GM21390 (cell line): ENCODE results near the gene HBEGF.
A peak's percentile ranks its signal among the peaks of the same experiment; 100 is the strongest.
"Not testable (repeated sequence)": the region's sequence is repeated elsewhere in the genome, so short reads cannot be mapped to it uniquely, and the experiment has no call there.

Experiments used
- ATAC-seq: cut with Tn5 transposase; IDR thresholded peaks from one replicate; pipeline ENCODE4 v1.9.1; 2021; ENCODE audit not compliant: unreplicated experiment

The HBEGF gene

DNA sequence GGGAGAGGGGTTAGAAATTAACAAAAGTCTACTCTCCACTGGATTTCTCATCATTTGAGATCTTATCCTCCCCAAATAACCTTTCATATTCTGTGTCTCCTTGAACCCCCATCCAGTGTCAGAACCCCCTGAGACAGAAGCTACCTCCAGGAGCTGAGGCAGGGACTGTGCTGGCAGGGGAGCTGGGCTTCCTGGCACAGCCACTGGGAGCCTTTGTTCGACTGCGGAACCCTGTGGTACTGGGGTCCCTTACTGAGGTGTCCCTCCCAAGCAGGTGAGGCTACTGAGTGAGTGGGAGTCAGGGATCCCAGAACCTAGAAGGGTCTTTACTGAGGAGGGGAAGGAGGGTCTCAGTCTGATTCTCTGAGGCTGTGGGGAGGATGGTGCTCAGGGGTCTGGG, 15.5 kb upstream of the HBEGF start:
- ATAC-seq, result no peak

GRCh38 chr5:140360681-140361479, 14.5 kb upstream of the HBEGF start:
- no peak for ATAC-seq

DNA sequence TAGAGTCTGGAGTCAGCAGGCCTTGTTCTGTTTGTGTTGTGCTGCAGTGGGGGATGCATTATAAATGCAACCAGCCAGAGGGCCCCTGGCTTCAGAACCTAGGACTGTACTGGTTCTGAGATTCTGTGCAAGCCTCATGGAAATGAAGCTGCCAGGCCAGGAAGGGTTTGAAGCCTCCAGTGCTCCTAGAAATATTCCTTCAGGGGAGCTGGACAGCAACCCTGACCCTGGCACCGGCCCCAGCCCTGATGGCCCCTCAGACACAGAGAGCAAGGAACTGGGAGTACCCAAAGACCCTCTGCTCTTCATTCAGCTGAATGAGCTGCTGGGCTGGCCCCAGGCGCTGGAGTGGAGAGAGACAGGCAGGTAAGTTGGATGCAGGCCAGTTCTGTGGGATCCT, 13.7 kb upstream of the HBEGF start, which contains the start of gene SLC4A9:
Gene SLC4A9, plus strand, starts transcription at position 94 of the 400 bp plus-strand sequence. Its CDS starts 43 bp downstream, at position 137.
- no peak for ATAC-seq

DNA sequence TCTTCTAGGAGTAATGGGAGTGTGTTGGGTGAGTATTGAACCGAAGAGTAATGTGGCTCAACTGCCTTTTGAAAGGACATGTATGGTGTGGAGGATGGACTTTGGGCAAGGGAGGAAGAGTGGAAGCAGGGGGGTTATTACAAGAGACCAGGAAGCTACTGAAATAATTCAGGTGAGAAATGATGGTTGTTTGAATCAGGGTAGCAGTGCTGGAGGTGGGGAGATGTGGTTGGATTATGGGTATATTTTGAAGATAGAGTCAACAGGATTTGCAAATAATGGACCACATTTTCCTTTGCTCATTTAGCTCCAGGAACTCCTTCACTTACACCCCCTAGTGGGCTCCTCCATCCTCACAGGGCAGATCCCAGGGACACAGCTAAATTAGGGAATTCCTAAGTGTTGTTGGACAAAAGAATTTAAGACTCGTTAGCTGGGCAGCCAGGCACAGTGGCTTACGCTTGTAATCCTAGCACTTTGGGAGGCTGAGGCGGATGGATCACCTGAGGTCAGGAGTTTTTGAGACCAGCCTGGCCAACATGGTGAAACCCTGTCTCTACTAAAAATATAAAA, 12.4 kb upstream of the HBEGF start:
- no peak for ATAC-seq

GRCh38 chr5:140357726-140358093, 11.3 kb upstream of the HBEGF start:
- peak; percentile 98 for ATAC-seq

GRCh38 chr5:140356853-140357725, 10.7 kb upstream of the HBEGF start:
- peak; percentile 13 for ATAC-seq

DNA sequence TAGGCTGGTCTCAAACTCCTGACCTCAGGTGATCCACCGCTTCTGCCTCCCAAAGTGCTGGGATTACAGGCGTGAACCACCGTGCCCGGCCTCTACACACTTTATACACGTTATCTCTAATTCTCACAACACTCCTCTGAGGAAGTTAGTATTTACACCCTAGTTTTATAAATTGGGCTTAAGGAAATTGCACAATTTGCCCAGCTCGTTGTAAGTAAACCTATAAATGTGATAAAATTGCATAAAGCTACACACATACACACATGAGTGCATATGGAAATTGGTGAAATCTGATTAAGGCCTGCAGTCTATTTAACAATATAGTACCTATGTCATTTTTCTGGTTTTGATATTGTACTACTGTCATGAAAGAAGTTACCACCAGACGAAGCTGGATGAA, 9.1 kb upstream of the HBEGF start:
- no peak for ATAC-seq

DNA sequence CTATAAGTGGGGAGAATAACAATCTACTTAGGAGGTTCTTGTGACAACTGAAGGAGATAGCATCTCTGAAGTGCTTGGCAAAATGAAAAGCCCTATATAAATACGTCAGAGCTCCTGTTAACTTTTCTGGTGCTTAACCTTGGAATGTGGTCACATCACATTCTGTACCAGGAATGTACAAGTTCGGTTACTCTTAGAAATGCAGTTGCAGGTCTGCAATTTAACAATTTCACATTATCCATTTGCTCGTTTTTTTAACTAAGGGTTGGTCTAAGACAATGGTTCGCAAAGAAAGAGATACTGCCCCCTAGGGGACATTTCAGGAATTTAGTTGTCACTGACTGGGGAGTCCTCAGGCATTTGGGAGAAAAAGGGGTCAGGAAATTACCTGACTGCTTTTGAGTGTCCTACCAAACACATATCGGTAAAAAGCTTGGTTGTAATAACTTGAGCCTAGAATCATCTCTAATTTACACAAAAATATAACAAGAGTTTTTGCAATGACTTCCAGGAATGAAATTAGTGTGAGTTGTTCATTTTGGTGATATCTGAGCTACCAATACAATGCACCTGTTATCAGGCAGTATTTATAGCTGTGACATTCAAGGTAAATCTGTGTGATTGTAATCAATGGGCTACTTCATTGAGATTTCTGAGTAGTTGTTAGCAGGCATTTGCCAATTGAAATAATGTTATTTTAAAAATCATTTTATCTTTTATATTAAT, 5.4 kb upstream of the HBEGF start:
- peak; percentile 82 for ATAC-seq

GRCh38 chr5:140349244-140349643, 2.8 kb upstream of the HBEGF start:
- no peak for ATAC-seq

DNA sequence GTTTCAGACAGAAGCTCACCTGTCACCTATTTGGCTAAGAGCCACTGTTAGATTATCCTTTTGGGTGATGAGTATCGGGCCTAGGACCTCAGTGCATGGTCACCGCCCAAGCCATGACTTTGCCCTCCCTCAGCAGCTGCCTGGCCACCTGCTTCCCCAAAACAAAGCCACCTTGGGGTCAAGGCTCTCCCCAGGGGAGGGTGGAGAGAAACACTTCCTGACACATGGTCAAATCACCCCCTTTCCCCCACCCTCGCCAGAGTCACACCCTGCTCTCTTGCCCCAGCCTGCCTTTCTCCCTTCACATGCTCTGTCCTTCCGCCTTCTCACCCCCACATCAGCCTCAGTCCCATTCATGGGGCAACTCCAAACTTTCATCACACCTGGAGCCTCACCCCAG, 1.7 kb upstream of the HBEGF start:
- ATAC-seq, result no peak

DNA sequence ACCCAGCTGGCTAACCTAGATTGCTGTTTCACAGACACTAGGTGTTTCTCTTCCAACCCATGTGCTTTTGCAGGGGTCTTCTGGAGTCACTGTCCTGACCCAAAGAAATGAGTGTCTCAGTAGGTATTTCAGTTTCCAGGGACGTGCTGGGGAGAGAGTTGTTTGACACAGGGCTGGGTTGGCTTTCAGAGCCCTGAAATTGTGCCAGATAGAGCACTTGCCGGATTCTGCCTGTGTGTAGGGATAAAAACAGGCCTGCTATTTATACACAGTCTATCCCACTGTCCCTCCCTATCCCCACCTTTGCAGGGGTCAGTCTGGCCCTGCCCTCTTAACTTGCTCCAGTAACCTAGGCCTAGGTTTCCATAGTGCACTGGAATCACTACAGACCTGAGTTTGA, 957 bp upstream of the HBEGF start:
- no peak for ATAC-seq

- peak; percentile 9 for ATAC-seq
Measured at GRCh38 chr5:140345919-140346347, 470 bp downstream of the HBEGF start.

GRCh38 chr5:140344683-140345423, 1.6 kb downstream of the HBEGF start:
- ATAC-seq, result no peak

DNA sequence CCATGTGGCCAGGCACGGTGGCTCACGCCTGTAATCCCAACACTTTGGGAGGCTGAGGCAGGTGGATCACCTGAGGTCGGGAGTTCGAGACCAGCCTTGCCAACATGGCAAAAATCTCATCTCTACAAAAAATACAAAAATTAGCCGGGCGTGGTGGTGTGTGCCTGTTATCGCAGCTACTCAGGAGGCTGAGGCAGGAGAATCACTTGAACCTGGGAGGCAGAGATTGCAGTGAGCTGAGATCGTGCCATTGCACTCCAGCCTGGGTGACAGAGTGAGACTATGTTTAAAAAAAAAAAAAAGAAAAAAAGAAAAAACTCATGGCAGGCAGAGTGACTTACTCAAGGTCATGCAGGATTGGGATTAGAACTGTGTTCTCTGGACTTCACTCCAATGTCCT, 2.6 kb downstream of the HBEGF start:
- not testable (repeated sequence) for ATAC-seq

DNA sequence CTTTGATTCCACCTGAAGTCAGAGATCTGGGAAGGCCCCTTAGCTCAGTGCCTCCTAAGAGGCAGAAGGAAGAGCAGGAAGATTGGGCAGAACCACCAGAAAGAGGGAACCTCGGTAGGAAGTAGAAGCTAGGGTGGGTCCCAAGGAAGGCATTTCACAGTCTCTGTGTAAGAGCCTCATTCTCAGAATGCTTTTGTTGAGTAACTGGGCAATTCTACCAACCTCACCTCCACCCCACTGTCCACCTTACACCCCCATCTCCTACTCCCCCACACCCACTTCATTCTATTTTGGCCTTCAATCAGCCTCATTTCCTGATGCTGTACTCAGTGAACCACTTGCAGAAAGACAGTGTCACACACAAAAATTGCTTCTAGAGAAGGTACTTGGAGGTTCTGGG, 3.5 kb downstream of the HBEGF start:
- ATAC-seq, result no peak

DNA sequence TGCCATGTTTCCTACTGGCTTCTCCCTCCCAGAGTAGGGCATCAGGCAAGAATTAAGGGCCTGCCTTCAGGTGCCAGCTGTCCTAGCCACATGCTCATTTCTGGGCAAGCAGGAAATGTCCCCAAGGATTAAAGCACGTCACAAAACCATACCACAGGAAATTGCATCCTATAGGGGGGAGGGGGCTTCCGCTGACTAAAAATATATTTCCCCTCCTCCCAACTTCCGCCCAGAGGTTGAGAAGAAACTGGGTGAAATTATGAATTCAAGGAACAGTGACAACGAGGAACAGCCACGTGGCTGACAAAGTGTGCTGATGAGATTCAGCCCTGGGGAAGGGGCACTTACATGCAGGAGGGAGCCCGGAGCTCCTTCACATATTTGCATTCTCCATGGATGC, 4.1 kb downstream of the HBEGF start:
- no peak for ATAC-seq

DNA sequence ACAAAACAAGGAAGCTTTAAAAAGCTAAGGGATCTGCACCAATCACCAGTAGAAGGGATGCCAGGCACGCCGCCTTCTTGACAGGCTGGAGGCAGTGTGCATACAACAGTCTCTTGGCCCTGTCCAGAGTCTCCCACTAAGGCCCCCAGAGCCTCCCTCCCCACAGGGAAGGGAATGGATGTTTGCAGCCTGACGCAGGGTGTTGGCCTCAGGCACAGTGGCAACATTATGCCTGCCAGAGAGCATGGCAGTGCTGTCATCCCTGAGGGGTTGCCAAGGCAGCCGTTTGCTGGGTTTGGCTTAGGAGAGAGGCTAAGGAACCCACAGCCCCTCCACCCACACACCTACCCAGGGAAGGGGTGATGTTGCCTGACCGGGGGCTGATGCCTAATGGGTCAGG, 4.8 kb downstream of the HBEGF start:
- ATAC-seq, result no peak

DNA sequence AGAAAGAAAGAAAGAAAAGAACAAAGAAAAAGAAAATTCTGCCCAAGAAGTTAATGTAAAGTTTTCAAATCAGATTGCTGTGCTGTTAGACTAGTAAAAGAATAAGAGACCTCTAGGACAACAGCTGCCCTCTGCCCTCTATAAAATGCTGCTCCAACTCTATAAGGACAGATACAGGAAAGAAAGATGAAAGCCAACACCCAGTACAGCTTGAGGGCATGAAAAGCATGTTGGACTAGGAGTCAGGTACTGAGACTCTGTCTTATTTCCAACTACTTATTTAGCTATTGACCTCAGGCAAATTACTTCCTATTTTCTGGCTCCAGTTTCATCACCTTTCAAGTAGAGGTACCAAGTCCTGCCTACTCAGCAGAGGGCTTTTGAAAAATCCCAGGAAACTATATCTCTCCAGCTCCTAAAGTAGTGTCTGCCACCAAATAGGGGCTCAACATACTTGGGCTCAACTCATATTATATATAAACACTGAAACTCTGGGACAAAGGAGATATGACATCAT, 5.7 kb downstream of the HBEGF start:
- no peak for ATAC-seq

DNA sequence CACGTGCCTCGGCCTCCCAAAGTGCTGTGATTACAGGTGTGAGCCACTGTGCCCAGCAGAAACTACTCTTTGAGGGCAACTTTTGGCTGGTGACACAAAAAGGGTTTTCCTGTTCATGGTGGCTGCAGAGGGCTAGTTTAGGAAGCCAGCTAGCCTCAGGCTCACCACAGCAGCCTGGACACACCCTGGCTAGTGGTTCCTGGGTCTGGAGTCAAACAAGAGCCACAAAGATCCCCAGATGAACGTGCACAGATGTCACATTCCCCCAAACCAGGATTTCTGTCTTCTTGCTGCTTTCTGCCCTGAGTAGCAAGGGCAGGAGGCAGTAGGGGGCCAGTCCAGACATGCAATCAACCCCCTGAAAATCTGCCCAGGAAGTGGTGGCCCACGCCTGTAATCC, 6.8 kb downstream of the HBEGF start:
- no peak for ATAC-seq

DNA sequence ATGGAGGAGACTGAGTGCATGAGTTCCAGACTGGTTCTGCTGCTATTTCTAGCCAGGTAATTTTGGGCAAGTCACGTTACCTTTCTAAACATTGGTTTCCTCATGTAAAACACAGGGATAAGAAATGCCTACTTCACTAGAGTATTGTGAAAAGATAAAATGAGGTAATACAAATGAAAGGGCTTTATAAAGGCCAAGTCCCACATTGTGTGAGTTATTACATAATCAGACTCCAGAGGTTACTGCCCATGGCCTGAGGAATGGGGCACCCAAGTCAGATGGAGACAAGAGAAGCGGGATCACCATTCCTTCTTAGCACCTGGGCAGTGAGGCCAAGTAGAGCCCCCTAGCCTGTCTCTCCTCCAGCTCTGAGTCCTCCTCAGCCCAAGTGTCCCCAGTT, 7.5 kb downstream of the HBEGF start:
- ATAC-seq, result no peak
